GM12891 (cell line): ENCODE measurements around the gene PCSK7.

Experiments
- POLR2A ChIP-seq: IDR thresholded peaks from 2 replicates; pipeline ENCODE4 v1.6.1; 2011; ENCODE audit warnings: low read depth, low read length, control low read depth
- POLR2AphosphoS5 ChIP-seq: IDR thresholded peaks from 2 replicates; pipeline ENCODE4 v1.6.1; 2011; ENCODE audit warnings: low read depth, low read length, control low read depth
- TAF1 ChIP-seq: IDR thresholded peaks from 2 replicates; pipeline ENCODE4 v1.6.1; 2011; ENCODE audit warnings: low read depth, low read length, control low read depth

DNA sequence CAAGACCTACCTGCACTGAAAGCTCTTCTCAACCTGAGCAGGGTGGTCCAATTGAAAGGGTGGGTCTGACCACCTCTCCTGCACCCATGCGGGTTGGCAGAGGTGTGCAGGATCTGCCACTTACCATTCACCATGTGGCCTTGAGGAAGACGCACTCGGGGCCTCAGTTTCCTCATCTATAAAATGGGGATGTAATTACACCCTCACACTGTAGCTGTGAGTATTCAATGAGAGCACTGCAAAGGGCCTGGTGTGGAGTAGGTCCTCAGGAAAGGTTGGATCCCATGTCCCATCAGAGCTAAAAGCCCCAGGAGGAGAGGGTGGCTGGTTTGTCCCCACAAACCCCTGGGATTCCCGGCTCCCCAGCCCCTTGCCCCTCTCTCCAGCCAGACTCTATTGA lies 33.3 kb downstream of the PCSK7 start:
- TF ChIP-seq POLR2AphosphoS5 (no peak), TAF1 (no peak), POLR2A (no peak)
